Neural cell (in vitro differentiated cells): ENCODE measurements around the gene SDK1. TPM values are rescaled to one million over a fixed set of nuclear protein-coding genes. Genes with fewer than 3 reads are reported as not detected.

Experiments used
- H2AFZ ChIP-seq: fragments of 200-600, 300-800 bp; sonication (generic), shearing (Covaris generic); 2 replicates; pipeline ENCODE4 v1.6.0; 2014; ENCODE audit warnings: low read depth, mild to moderate bottlenecking, antibody characterized with exemption, low read length, moderate library complexity
- H3F3A ChIP-seq: fragments of 200-600 bp; shearing (Covaris generic); 2 replicates; pipeline ENCODE4 v1.6.1; 2016; ENCODE audit warnings: mild to moderate bottlenecking, moderate library complexity, mixed read lengths, antibody characterized with exemption, low read length; ENCODE audit not compliant: insufficient read depth, poor library complexity, severe bottlenecking
- H3K27ac ChIP-seq: fragments of 200-600, 300-800 bp; sonication (generic), shearing (Covaris generic); 2 replicates; pipeline ENCODE4 v1.5.1; 2014; ENCODE audit warnings: mild to moderate bottlenecking, low read length, moderate library complexity
- H3K27me3 ChIP-seq: fragments of 300-800, 200-600 bp; sonication (generic), shearing (Covaris generic); 2 replicates; pipeline ENCODE4 v1.6.0; 2014; ENCODE audit warnings: mild to moderate bottlenecking, low read depth, low read length, moderate library complexity; ENCODE audit not compliant: insufficient read depth
- H3K36me3 ChIP-seq: fragments of 300-800, 200-600 bp; sonication (generic), shearing (Covaris generic); 2 replicates; pipeline ENCODE4 v1.5.1; 2014; ENCODE audit warnings: mild to moderate bottlenecking, antibody characterized with exemption, low read length, moderate library complexity; ENCODE audit not compliant: insufficient read depth
- H3K4me2 ChIP-seq: fragments of 300-800, 200-600 bp; sonication (generic), shearing (Covaris generic); 2 replicates; pipeline ENCODE4 v1.6.0; 2014; ENCODE audit warnings: mild to moderate bottlenecking, low read length
- H3K4me3 ChIP-seq: fragments of 300-800, 200-600 bp; sonication (generic), shearing (Covaris generic); 2 replicates; pipeline ENCODE4 v1.5.1; 2014; ENCODE audit warnings: mild to moderate bottlenecking, low read length, moderate library complexity
- H3K79me2 ChIP-seq: fragments of 200-600 bp; shearing (Covaris generic); replicated peaks from 2 replicates; pipeline ENCODE4 v1.6.0; 2014; ENCODE audit warnings: mild to moderate bottlenecking, low read length, moderate library complexity; ENCODE audit not compliant: insufficient read depth
- H3K9ac ChIP-seq: fragments of 300-800, 200-600 bp; sonication (generic), shearing (Covaris generic); 2 replicates; pipeline ENCODE4 v1.6.1; 2016; ENCODE audit warnings: mild to moderate bottlenecking, low read length, mixed read lengths
- H3K9me2 ChIP-seq: fragments of 200-600 bp; shearing (Covaris generic); 2 replicates; pipeline ENCODE4 v1.6.1; 2016; ENCODE audit warnings: mild to moderate bottlenecking, low read length, mixed read lengths; ENCODE audit not compliant: insufficient read depth
- H3K9me3 ChIP-seq: fragments of 200-600, 300-800 bp; sonication (generic), shearing (Covaris generic); 2 replicates; pipeline ENCODE4 v1.6.1; 2016; ENCODE audit warnings: mild to moderate bottlenecking, mixed run types, low read length, moderate library complexity, mixed read lengths
- H4K20me1 ChIP-seq: fragments of 200-600 bp; shearing (Covaris generic); 2 replicates; pipeline ENCODE4 v1.6.1; 2016; ENCODE audit warnings: mild to moderate bottlenecking, mixed run types; ENCODE audit not compliant: insufficient read depth
- CTCF ChIP-seq: fragments of 450-650 bp; IDR thresholded peaks from 2 replicates; pipeline ENCODE4 v1.5.1; 2014; ENCODE audit warnings: antibody characterized with exemption, mild to moderate bottlenecking, moderate library complexity; ENCODE audit not compliant: poor library complexity, severe bottlenecking
- EP300 ChIP-seq: fragments of 450-650 bp; conservative IDR thresholded peaks from 2 replicates; pipeline ENCODE4 v1.6.1; 2014; ENCODE audit warnings: antibody characterized with exemption, mild to moderate bottlenecking, moderate library complexity; ENCODE audit not compliant: poor library complexity, severe bottlenecking
- EZH2 ChIP-seq: fragments of 200-600, 300-800 bp; shearing (Covaris generic), sonication (generic); IDR thresholded peaks from 2 replicates; pipeline ENCODE4 v1.6.1; 2014; ENCODE audit warnings: antibody characterized with exemption, low read length, borderline replicate concordance, mild to moderate bottlenecking; ENCODE audit not compliant: insufficient read depth, poor library complexity, severe bottlenecking
- MXI1 ChIP-seq: fragments of 450-650 bp; conservative IDR thresholded peaks from 2 replicates; pipeline ENCODE4 v1.6.1; 2014; ENCODE audit warnings: antibody characterized with exemption, mild to moderate bottlenecking; ENCODE audit not compliant: poor library complexity, severe bottlenecking
- POLR2AphosphoS5 ChIP-seq: IDR thresholded peaks from 2 replicates; pipeline ENCODE4 v1.6.1; 2012
- RAD21 ChIP-seq: fragments of 450-650 bp; conservative IDR thresholded peaks from 2 replicates; pipeline ENCODE4 v1.6.1; 2014; ENCODE audit warnings: antibody characterized with exemption, mild to moderate bottlenecking, moderate library complexity
- REST ChIP-seq: IDR thresholded peaks from 2 replicates; pipeline ENCODE4 v1.6.1; 2012; ENCODE audit warnings: borderline replicate concordance
- SMC3 ChIP-seq: fragments of 450-650 bp; conservative IDR thresholded peaks from 2 replicates; pipeline ENCODE4 v1.6.1; 2014; ENCODE audit warnings: antibody characterized with exemption, mild to moderate bottlenecking, moderate library complexity; ENCODE audit not compliant: poor library complexity
- TAF1 ChIP-seq: IDR thresholded peaks from 2 replicates; pipeline ENCODE4 v1.6.1; 2012; ENCODE audit warnings: low read depth
- polyA plus RNA-seq: library from polyadenylated mRNA; depleted of rRNA; stranded (reverse); fragments of >200 nt; gene quantifications from 2 replicates; pipeline ENCODE4 v1.2.3, GENCODE V29; 2014

SDK1 gene
- polyA plus RNA-seq, 1 donor from 2014 or later = 2.7 TPM

DNA sequence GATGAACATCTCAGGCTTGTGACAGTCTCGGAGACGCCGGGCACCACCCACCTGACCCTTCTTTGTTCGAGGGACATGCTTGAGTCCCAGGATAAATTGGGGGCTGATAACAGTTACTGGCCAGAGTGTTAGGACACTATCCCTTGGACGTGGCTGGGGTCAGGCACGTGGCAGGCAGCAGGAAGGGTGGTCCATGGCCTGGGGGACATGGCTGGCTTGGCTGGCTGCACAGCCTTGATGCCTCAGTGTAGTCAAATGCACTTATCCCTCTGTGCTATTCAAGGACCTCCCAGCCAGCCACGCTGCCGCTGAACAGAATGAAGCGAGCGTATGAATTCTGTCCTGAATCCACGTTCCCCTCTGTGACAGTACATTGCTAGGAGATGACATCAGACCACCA, 719.0 kb downstream of the SDK1 start:
- no peak overlapping the region for H3K4me2 ChIP-seq
- H3K79me2 ChIP-seq = no peaks in the 10 kb centered on the region
- H3K27me3 ChIP-seq = no peaks in the 10 kb centered on the region
- H4K20me1 ChIP-seq = no peaks in the 10 kb centered on the region
- H3F3A ChIP-seq = no peaks in the 10 kb centered on the region
- H3K9me2 ChIP-seq = no peaks in the 10 kb centered on the region
- H3K4me3 ChIP-seq = no peak overlapping the region
- H3K36me3 ChIP-seq = no peaks in the 10 kb centered on the region
- no peak overlapping the region for H3K9ac ChIP-seq
- no peak overlapping the region for H3K27ac ChIP-seq
- no peak overlapping the region for H2AFZ ChIP-seq
- TF ChIP-seq CTCF = no peak
- TF ChIP-seq EP300 = no peak
- TF ChIP-seq EZH2 = no peak
- no peak for TF ChIP-seq SMC3
- no peak for TF ChIP-seq RAD21
- TF ChIP-seq TAF1 = no peak
- TF ChIP-seq POLR2AphosphoS5 = no peak
- no peak for TF ChIP-seq REST
- no peak for TF ChIP-seq MXI1
- peaks cover 6% of the 10 kb centered on the region for H3K9me3 ChIP-seq

DNA sequence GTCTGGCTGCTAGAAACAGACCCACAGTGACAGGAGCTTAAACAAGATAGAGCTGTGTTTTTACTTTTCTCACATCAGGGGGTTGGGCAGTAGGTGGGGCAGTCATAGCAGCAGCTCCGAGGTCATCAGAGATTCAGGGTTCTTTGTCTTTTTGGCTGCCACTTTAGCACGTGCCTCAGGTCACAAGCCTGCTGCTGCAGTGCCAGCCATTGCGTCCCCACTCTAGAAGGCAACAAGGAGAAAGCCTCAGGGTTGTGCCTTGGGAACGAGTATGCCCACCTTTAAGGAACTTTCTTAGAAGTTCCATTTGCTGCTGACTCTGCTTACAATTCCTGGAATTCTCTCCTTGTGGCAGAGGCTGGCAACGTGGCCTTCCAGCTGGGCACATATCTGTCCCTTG, 720.4 kb downstream of the SDK1 start:
- no peak overlapping the region for H3K4me3 ChIP-seq
- no peaks in the 10 kb centered on the region for H3F3A ChIP-seq
- H3K9me2 ChIP-seq = no peaks in the 10 kb centered on the region
- peaks cover 6% of the 10 kb centered on the region for H3K9me3 ChIP-seq
- H3K36me3 ChIP-seq = no peaks in the 10 kb centered on the region
- H2AFZ ChIP-seq = no peak overlapping the region
- no peak overlapping the region for H3K9ac ChIP-seq
- no peaks in the 10 kb centered on the region for H3K27me3 ChIP-seq
- no peaks in the 10 kb centered on the region for H4K20me1 ChIP-seq
- TF ChIP-seq POLR2AphosphoS5 = no peak
- TF ChIP-seq REST = no peak
- TF ChIP-seq EZH2 = no peak
- H3K4me2 ChIP-seq = no peak overlapping the region
- H3K27ac ChIP-seq = no peak overlapping the region
- H3K79me2 ChIP-seq = no peaks in the 10 kb centered on the region
